ENCODE data around the gene CNTLN. TPM values are rescaled to one million over a fixed set of nuclear protein-coding genes. Genes with fewer than 3 reads are reported as not detected.
"Not testable (repeated sequence)": the region's sequence is repeated elsewhere in the genome, so short reads cannot be mapped to it uniquely, and the experiment has no call there.

CNTLN gene
- 16.5 TPM for total RNA-seq

GRCh38 chr9:17134396-17135294, at the start of gene CNTLN:
Gene CNTLN, plus strand, starts transcription at chr9:17135040. Its CDS starts 26 bp downstream, at chr9:17135066.
- peak; percentile 76 for DNase-seq

GRCh38 chr9:17088566-17088965, 46.3 kb upstream of the CNTLN start:
- no peak for DNase-seq

- no peak for DNase-seq
Measured at GRCh38 chr9:17090041-17090440, 44.8 kb upstream of the CNTLN start.

GRCh38 chr9:17116400-17116837, 18.4 kb upstream of the CNTLN start:
- DNase-seq: no peak

GRCh38 chr9:17117372-17117771, 17.5 kb upstream of the CNTLN start:
- no peak for DNase-seq

GRCh38 chr9:17120203-17120602, 14.6 kb upstream of the CNTLN start:
- no peak for DNase-seq

- DNase-seq: no peak
Measured at GRCh38 chr9:17121264-17121663, 13.6 kb upstream of the CNTLN start.

GRCh38 chr9:17130291-17130690, 4.5 kb upstream of the CNTLN start:
- no peak for DNase-seq

GRCh38 chr9:17130725-17131124, 4.1 kb upstream of the CNTLN start:
- DNase-seq: no peak

- no peak for DNase-seq
Measured at GRCh38 chr9:17131494-17131893, 3.3 kb upstream of the CNTLN start.

GRCh38 chr9:17135295-17136160, 688 bp downstream of the CNTLN start:
- peak; percentile 23 for DNase-seq

- no peak for DNase-seq
Measured at GRCh38 chr9:17137566-17137965, 2.7 kb downstream of the CNTLN start.

GRCh38 chr9:17138503-17138902, 3.7 kb downstream of the CNTLN start:
- no peak for DNase-seq

GRCh38 chr9:17140418-17140817, 5.6 kb downstream of the CNTLN start:
- no peak for DNase-seq

GRCh38 chr9:17148324-17148723, 13.5 kb downstream of the CNTLN start:
- DNase-seq: no peak

GRCh38 chr9:17159469-17159868, 24.6 kb downstream of the CNTLN start:
- no peak for DNase-seq

GRCh38 chr9:17160327-17160726, 25.5 kb downstream of the CNTLN start:
- DNase-seq: no peak

- no peak for DNase-seq
Measured at GRCh38 chr9:17165764-17166163, 30.9 kb downstream of the CNTLN start.

GRCh38 chr9:17166346-17166745, 31.5 kb downstream of the CNTLN start:
- no peak for DNase-seq

GRCh38 chr9:17171309-17172094, 36.7 kb downstream of the CNTLN start:
- no peak for DNase-seq

- DNase-seq: not testable (repeated sequence)
Measured at GRCh38 chr9:17177496-17177895, 42.7 kb downstream of the CNTLN start.

GRCh38 chr9:17185481-17186029, 50.7 kb downstream of the CNTLN start:
- DNase-seq: no peak

Measured in occipital lobe (tissue), 2 donors.